Erythroblast (primary cell): ENCODE results near the gene BCAN.

Source experiments
- GATA1 ChIP-seq: IDR thresholded peaks from 2 replicates; pipeline ENCODE4 v1.6.1; 2011; ENCODE audit warnings: low read depth, mild to moderate bottlenecking, control low read depth, low read length, moderate library complexity
- POLR2A ChIP-seq: IDR thresholded peaks from 2 replicates; pipeline ENCODE4 v1.6.1; 2011; ENCODE audit warnings: mild to moderate bottlenecking, low read length

- TF ChIP-seq POLR2A = no peak
- no peak for TF ChIP-seq GATA1
Observed at GRCh38 chr1:156652992-156653355, 11.1 kb downstream of the BCAN start.
